Measurements from ENCODE around the gene PCBP2. TPM values are rescaled to one million over a fixed set of nuclear protein-coding genes. Genes with fewer than 3 reads are reported as not detected.

The PCBP2 gene
- total RNA-seq, 1 donor from 2014 or later = 1,001 TPM

DNA sequence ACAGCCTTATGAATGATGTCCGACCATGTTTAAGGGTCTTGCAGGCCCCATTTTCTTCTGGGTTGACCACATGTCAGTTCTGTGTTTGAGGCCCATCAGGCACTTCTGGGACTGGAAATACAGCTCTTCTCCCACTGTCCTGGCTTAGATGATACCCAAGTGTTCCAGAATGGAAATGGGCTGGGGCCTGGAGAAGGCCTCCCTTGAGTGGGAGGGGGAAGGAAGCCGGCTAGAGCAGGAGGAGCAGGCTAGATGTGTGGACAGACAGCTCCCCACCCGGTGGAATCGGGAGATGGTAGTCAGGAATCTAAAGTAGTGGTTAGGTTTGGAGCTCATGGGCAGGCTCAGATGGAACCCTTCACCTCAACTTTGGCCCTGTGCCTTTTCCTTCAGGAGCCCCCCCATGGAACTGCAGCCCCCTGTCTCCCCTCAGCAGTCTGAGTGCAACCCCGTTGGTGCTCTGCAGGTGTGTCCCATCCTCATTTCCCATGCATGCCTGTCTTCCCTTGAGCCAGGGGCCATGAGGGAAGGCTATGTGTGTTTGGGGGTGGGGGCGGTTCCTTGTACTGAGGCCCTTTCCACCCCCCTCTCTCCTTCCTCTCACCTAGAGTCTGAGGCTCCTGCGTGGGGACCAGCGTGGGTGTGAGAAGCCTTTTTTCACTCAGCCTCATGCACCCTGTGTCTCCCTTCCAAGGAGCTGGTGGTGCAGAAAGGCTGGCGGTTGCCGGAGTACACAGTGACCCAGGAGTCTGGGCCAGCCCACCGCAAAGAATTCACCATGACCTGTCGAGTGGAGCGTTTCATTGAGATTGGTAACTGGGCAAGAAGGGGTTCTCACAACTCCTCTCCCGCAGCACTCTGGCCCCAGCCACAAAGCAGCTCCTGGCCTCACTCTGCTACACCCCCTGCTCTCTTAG lies 52.4 kb downstream of the PCBP2 start:
- no peaks in the 10 kb centered on the region for H3K27me3 Mint-ChIP-seq (ENCODE audit: low read depth)
- no peak for DNase-seq (ENCODE audit: low spot score)
- H3K4me1 Mint-ChIP-seq (ENCODE audit: low read depth) = peaks cover 18% of the 10 kb centered on the region
- no peak overlapping the region for H3K27ac Mint-ChIP-seq
- no peaks in the 10 kb centered on the region for H3K9me3 Mint-ChIP-seq
- intact Hi-C loops (cut with micrococcal nuclease) = loop anchor here (10.0 kb wide), 1 partner anchor 299 kb away; the partner anchor contains the start of gene ITGB7
- peak overlapping the region; percentile 26 for H3K4me3 Mint-ChIP-seq (ENCODE audit: low read depth)
- peaks cover 18% of the 10 kb centered on the region for H3K36me3 Mint-ChIP-seq (ENCODE audit: low read depth)

DNA sequence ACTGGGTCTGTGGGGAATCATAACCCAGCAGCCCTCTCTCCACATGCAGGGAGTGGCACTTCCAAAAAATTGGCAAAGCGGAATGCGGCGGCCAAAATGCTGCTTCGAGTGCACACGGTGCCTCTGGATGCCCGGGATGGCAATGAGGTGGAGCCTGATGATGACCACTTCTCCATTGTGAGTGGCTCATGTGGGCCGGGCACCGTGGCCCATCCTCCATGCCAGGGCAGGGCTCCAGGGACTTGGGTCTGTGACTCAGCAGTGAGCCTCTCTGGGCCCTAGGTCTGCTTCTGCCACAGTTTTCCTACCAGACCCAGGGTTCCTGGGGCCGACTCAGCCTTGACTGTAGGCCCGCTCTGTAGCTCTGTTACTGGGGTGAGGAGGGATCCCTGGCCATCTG lies 53.2 kb downstream of the PCBP2 start:
- Mint-ChIP-seq H3K4me3 (ENCODE audit: low read depth) (no peak overlapping the region), H3K27ac (no peak overlapping the region), H3K27me3 (ENCODE audit: low read depth) (no peaks in the 10 kb centered on the region), H3K9me3 (no peaks in the 10 kb centered on the region), H3K4me1 (ENCODE audit: low read depth) (peaks cover 15% of the 10 kb centered on the region), H3K36me3 (ENCODE audit: low read depth) (peaks cover 18% of the 10 kb centered on the region)
- intact Hi-C loops (cut with micrococcal nuclease) = loop anchor here (10.0 kb wide), 1 partner anchor 300 kb away; the partner anchor contains the start of gene ITGB7
- DNase-seq (ENCODE audit: low spot score) = no peak

DNA sequence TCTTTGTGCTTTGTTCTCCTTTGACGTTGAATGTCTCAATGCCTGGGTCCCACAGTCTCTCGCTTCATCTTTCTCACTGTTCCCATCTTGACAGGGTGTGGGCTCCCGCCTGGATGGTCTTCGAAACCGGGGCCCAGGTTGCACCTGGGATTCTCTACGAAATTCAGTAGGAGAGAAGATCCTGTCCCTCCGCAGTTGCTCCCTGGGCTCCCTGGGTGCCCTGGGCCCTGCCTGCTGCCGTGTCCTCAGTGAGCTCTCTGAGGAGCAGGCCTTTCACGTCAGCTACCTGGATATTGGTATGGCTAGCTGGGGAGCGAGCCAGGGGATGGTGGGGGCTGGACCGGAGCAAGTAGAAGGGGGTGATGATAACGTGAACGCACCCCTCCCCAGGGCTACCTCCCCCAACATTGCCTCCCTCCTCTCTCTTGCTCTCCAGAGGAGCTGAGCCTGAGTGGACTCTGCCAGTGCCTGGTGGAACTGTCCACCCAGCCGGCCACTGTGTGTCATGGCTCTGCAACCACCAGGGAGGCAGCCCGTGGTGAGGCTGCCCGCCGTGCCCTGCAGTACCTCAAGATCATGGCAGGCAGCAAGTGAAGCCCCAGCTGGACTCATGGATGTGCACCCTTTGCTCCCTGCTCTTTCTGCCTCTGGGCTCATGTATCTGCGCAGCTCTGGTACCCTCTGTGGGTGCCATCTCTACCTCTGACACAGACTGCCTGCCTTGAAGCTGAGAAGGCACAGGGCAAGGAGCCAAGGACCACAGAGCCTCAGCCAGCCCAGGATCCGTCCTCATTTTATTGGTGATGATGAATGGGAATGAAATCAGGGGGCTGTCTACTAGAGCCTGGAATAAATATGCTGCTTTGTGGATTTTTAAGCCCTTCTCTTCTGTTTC lies 53.9 kb downstream of the PCBP2 start:
- intact Hi-C loops (cut with micrococcal nuclease) = loop anchor here (10.0 kb wide), 1 partner anchor 301 kb away; the partner anchor contains the start of gene ITGB7

DNA sequence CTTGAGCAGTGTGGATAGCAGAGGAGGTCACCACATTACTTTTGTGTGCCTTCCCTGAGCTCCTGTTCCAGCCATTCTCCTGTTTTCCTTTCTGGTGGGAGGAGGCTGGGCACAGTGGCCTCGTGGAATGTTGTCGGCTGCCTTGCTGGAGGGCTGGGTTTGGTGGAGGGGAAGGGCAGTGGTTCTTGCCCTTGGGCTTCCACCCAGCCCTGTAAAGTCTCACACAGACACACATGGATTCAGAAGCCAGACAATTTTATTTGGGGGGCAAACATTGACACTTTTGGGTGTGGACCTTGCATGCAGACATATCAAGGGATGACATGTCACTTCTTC lies 54.5 kb downstream of the PCBP2 start:
- DNase-seq (ENCODE audit: low spot score) = no peak
- Mint-ChIP-seq H3K4me3 (ENCODE audit: low read depth) (no peak overlapping the region), H3K36me3 (ENCODE audit: low read depth) (peaks cover 23% of the 10 kb centered on the region), H3K27ac (no peak overlapping the region), H3K4me1 (ENCODE audit: low read depth) (peaks cover 11% of the 10 kb centered on the region), H3K27me3 (ENCODE audit: low read depth) (no peaks in the 10 kb centered on the region), H3K9me3 (no peaks in the 10 kb centered on the region)
- intact Hi-C loops (cut with micrococcal nuclease) = loop anchor here (10.0 kb wide), 1 partner anchor 302 kb away; the partner anchor contains the start of gene ITGB7

More for the DNA sequence above, 53.9 kb downstream of the PCBP2 start:
- Mint-ChIP-seq H3K27me3 (ENCODE audit: low read depth) (no peaks in the 10 kb centered on the region), H3K4me1 (ENCODE audit: low read depth) (peaks cover 11% of the 10 kb centered on the region), H3K4me3 (ENCODE audit: low read depth) (no peak overlapping the region), H3K9me3 (no peaks in the 10 kb centered on the region), H3K36me3 (ENCODE audit: low read depth) (peaks cover 19% of the 10 kb centered on the region), H3K27ac (no peak overlapping the region)
- no peak for DNase-seq (ENCODE audit: low spot score)

DNA sequence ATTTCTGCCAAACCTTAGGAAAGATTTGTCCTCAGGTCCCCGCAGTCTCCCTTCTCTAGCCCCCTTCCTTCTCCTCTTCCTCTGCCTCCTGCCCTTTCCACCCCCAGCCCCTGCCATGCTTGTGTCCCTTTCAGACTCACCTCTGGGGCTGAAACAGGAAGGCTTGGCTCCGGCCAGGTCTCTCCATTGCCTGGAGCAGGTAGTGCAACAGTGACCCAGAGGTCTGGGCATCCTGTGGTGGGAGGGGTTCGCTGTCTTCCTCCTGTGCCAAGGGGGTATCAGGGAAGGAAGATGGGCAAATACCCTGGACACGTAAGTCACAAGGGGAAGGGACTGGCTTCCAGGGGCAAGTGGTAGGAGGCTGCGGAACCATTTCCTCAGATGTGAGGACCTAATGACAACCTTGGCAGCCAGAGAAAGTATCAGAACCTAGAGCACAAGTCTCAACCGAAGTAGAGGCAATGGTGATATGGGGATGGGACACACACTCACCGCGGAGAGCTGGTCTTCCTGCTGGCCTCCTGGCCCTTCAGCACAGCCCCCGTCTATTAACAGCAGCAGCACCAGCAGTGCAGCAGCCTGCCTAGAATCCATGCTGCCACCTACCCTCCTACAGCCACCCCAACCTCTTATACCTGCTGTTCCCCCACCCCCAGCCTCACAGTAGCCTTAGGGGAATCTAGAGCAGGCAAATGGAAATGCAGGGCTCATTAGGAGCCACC lies 55.1 kb downstream of the PCBP2 start, which contains the start of gene NPFF:
Gene NPFF, minus strand, starts transcription at position 604 of the 722 bp plus-strand sequence. Its CDS starts 10 bp downstream, at position 594.
- Mint-ChIP-seq H3K36me3 (ENCODE audit: low read depth) (peaks cover 27% of the 10 kb centered on the region), H3K9me3 (no peaks in the 10 kb centered on the region), H3K4me1 (ENCODE audit: low read depth) (peaks cover 8% of the 10 kb centered on the region), H3K27me3 (ENCODE audit: low read depth) (no peaks in the 10 kb centered on the region), H3K4me3 (ENCODE audit: low read depth) (no peak within 1 kb of the TSS), H3K27ac (no peak within 1 kb of the TSS)
- DNase-seq (ENCODE audit: low spot score) = no peak
- intact Hi-C loops (cut with micrococcal nuclease) = loop anchor here (10.0 kb wide), 1 partner anchor 302 kb away; the partner anchor contains the start of gene ITGB7

DNA sequence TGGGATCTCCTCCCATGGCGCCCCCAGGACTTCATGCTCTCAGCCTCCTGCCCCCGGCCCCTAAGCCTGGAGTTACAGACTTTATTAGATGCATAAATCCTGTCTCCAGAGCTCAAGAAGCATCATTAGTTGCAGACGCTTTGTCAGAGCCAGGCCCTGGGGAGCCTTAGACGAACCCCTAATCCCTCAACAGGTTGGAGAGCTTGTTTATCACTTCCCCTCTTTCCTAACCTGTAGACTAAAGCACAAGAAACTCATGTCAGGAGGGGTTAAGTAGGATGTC lies 55.6 kb downstream of the PCBP2 start:
- intact Hi-C loops (cut with micrococcal nuclease) = loop anchor here (10.0 kb wide), 1 partner anchor 303 kb away; the partner anchor contains the start of gene ITGB7
- Mint-ChIP-seq H3K4me1 (ENCODE audit: low read depth) (peaks cover 6% of the 10 kb centered on the region), H3K27me3 (ENCODE audit: low read depth) (no peaks in the 10 kb centered on the region), H3K27ac (no peak overlapping the region), H3K9me3 (no peaks in the 10 kb centered on the region), H3K4me3 (ENCODE audit: low read depth) (no peak overlapping the region), H3K36me3 (ENCODE audit: low read depth) (peaks cover 27% of the 10 kb centered on the region)
- DNase-seq (ENCODE audit: low spot score) = no peak

DNA sequence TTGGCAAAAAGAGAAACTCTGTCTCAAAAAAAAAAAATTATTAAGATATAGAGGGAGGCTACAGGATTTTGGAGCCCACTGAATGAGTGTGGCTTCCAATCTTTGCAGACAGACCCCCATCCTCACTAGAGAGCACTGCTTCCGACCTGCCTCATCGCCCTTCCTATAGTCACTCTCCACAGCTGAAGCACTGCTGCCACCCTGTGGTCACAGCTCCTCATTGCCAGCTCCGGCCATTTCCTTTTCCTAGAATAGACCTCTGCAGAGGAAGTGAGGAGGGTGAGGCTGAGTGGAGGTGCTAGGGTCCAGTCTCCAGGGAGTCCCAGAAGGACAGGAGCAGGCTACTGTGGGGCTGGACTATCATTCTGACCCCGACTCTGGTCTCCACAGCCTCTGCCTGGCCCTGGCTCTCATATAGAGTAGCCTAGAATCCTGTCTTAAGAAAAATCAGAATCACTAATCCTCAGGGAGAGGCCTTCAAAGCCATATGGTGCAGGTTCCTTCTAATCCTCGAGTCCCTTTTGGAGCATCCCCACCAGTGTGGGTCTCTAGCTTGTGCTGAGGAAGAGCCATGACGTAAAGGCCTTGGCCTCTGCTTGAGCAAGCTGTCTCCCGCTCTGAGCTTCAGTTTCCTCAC lies 56.8 kb downstream of the PCBP2 start:
- intact Hi-C loops (cut with micrococcal nuclease) = loop anchor here (1.0 to 10.0 kb wide), 3 partner anchors 156 to 304 kb away; partner anchors contain the start of gene ITGB7
- peak; percentile 77 for DNase-seq (ENCODE audit: low spot score)
- H3K27me3 Mint-ChIP-seq (ENCODE audit: low read depth) = no peaks in the 10 kb centered on the region
- H3K4me3 Mint-ChIP-seq (ENCODE audit: low read depth) = peak overlapping the region; percentile 8
- no peaks in the 10 kb centered on the region for H3K9me3 Mint-ChIP-seq
- peak overlapping the region; percentile 58 for H3K27ac Mint-ChIP-seq
- peaks cover 28% of the 10 kb centered on the region for H3K36me3 Mint-ChIP-seq (ENCODE audit: low read depth)
- peaks cover 6% of the 10 kb centered on the region for H3K4me1 Mint-ChIP-seq (ENCODE audit: low read depth)

DNA sequence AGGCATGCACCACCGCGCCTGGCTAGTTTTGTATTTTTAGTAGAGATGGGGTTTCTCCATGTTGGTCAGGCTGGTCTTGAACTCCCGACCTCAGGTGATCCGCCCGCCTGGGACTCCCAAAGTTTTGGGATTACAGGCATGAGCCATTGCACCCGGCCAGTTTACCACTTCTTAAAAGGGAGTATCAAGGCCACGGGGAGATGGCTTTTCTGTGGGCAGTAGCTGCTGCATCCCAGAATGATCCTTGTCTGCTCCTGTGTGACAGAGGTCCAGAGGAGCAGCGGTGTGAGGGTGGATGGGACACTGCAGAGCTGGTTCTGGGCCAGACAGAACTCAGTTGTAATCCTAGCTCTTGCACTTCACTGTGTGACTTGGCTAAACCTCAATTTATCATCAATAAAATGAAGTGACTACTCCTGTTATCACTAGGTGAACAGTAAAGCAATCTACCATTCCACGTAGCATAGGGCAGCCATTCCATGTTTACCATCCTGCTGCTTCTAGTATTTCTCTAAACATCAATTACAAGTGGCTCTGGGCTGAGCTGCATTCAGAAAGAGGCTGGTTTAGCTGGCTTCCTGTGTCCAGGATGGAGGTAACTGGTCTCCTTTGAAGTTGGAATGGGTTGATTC lies 58.4 kb downstream of the PCBP2 start:
- H3K4me1 Mint-ChIP-seq (ENCODE audit: low read depth) = peaks cover 6% of the 10 kb centered on the region
- DNase-seq (ENCODE audit: low spot score) = no peak
- no peaks in the 10 kb centered on the region for H3K9me3 Mint-ChIP-seq
- no peak overlapping the region for H3K27ac Mint-ChIP-seq
- H3K36me3 Mint-ChIP-seq (ENCODE audit: low read depth) = peaks cover 37% of the 10 kb centered on the region
- no peak overlapping the region for H3K4me3 Mint-ChIP-seq (ENCODE audit: low read depth)
- intact Hi-C loops (cut with micrococcal nuclease) = no loop called here
- no peaks in the 10 kb centered on the region for H3K27me3 Mint-ChIP-seq (ENCODE audit: low read depth)

DNA sequence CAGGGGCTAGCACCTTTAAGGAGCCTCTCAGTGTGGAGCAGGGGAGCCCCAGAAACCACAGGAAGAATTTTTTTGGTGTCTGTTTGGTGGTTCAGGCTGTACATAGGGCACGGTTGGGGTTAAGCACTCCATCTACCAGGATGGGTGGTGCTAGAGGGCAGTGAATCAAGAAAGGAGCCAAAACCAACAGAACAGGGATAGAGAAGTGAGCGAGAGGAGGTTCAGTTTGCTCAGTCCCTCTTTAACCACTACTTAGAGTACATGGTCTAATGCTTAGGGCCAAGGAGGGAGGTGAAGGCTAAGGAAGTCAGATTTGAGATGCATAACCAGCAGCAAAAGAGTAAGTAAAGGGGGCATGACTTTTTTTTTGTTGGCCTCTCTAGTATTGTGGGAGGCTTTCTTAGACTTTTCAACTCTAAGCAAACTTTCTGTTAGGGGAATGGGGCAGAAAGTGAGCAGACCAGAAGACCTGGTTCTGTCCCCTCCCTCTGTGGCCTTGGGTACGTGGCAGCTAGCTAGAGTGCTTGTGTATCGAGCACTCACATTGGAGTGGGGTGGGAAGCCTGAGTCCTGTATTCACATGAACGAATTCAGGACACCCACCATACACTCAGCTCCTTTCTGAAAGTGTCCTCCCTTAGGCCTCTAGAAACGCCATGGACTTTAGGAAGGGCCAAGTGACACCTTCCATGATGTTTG lies 62.0 kb downstream of the PCBP2 start:
- Mint-ChIP-seq H3K36me3 (ENCODE audit: low read depth) (peaks cover 39% of the 10 kb centered on the region), H3K9me3 (no peaks in the 10 kb centered on the region), H3K4me3 (ENCODE audit: low read depth) (no peak overlapping the region), H3K4me1 (ENCODE audit: low read depth) (peaks cover 2% of the 10 kb centered on the region), H3K27ac (no peak overlapping the region), H3K27me3 (ENCODE audit: low read depth) (no peaks in the 10 kb centered on the region)
- intact Hi-C loops (cut with micrococcal nuclease) = no loop called here
- no peak for DNase-seq (ENCODE audit: low spot score)

DNA sequence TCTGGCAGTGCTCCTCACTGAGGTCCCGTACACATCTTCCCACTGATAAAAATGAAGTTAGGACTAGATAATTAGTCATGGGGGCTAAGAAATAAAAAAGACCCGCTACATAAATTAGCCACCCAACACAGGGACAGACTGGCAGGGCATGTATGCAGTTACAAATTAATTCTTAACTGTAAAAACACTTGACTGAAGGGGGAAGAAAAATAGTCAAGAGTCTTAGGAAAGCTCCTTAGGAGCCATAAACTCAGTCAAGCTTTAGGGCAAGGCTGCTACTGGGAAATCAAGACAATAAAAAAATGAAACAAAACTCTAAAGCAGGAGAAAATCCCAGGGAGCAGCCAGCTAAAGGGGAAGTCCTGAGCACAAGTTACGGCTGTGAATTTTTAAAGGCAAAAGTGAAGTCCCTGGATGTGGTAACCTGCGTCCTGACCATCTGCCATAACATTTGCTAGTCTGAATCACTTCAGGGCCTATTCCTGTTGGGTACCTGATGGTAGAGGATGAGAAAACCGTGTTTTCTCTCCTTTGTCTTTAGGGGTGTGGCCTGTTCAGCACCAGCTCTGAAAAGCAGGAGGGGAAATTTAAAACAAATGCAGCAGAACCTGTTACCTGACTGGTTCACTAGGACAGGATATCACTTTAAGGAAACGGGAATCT lies 62.9 kb downstream of the PCBP2 start:
- Mint-ChIP-seq H3K4me1 (ENCODE audit: low read depth) (no peaks in the 10 kb centered on the region), H3K27me3 (ENCODE audit: low read depth) (no peaks in the 10 kb centered on the region), H3K27ac (no peak overlapping the region), H3K9me3 (no peaks in the 10 kb centered on the region), H3K36me3 (ENCODE audit: low read depth) (peaks cover 39% of the 10 kb centered on the region), H3K4me3 (ENCODE audit: low read depth) (no peak overlapping the region)
- intact Hi-C loops (cut with micrococcal nuclease) = no loop called here
- no peak for DNase-seq (ENCODE audit: low spot score)

DNA sequence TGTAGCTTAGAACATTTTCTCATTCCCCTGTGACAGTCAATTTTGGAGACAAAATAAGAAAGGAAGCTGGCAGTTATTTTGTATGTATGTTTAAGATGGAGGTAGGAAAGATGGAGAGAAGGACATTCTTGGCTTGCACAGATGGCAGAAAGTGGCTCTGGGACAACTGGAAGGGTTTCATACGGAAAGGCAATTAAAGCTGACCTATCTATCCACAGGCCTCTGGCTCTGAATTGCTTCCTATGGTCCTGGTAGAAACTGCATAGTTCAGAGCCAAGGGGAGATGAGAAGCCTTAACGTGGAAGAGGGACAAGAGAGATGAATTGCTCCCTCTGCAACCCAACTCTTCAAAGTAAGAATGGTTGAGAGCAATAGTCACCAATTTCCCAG lies 63.4 kb downstream of the PCBP2 start:
- H3K36me3 Mint-ChIP-seq (ENCODE audit: low read depth) = peaks cover 43% of the 10 kb centered on the region
- H3K9me3 Mint-ChIP-seq = no peaks in the 10 kb centered on the region
- H3K4me1 Mint-ChIP-seq (ENCODE audit: low read depth) = no peaks in the 10 kb centered on the region
- no peak for DNase-seq (ENCODE audit: low spot score)
- H3K27me3 Mint-ChIP-seq (ENCODE audit: low read depth) = no peaks in the 10 kb centered on the region
- no peak overlapping the region for H3K4me3 Mint-ChIP-seq (ENCODE audit: low read depth)
- intact Hi-C loops (cut with micrococcal nuclease) = no loop called here
- H3K27ac Mint-ChIP-seq = no peak overlapping the region
